DOHH2 (cell line): Measurements from ENCODE around the gene CORO2B.

Experiments
- CTCF ChIP-seq: fragments of 200-600 bp; sonication (generic); IDR thresholded peaks from one replicate; pipeline ENCODE4 v1.5.1; 2014; ENCODE audit warnings: antibody characterized with exemption, mild to moderate bottlenecking, low read depth, low read length; ENCODE audit not compliant: poor library complexity, severe bottlenecking
- EZH2phosphoT487 ChIP-seq: fragments of 200-600 bp; sonication (generic); IDR thresholded peaks from 2 replicates; pipeline ENCODE4 v1.6.1; 2017; ENCODE audit warnings: borderline replicate concordance, mild to moderate bottlenecking, antibody characterized with exemption, low read length, moderate library complexity, mixed read lengths

- no peak for TF ChIP-seq CTCF
- TF ChIP-seq EZH2phosphoT487 = no peak
Observed at GRCh38 chr15:68687136-68687735, 108.4 kb downstream of the CORO2B start.
